Activated naive CD4-positive, alpha-beta T cell (primary cell): Measurements from ENCODE around the gene RPL12.

ENCODE experiments used
- DNase-seq, 4 experiments: peaks; one replicate each; lab custom pipeline; 2025; lab: John Stamatoyannopoulos, UW

Gene RPL12

DNA sequence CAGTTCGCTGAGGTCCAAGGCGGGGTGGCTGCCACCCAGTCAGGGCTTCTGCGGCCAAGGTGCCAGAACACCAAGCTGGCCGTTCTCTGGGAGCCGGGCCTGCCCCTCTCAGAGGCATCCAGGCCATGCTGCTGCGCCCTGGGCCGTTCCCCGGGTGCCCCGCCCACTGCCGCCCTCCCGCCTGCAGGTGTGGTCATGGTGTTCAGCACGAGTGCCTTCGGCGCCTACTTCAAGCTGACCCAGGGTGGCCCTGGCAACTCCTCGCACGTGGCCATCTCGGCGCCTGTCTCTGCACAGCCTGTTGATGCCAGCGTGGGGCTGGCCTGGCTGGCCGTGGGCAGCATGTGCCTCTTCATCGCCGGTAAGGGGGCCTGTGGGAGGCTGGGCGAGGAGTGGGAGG is 46.6 kb downstream of the RPL12 start:
- DNase-seq: no peak

DNA sequence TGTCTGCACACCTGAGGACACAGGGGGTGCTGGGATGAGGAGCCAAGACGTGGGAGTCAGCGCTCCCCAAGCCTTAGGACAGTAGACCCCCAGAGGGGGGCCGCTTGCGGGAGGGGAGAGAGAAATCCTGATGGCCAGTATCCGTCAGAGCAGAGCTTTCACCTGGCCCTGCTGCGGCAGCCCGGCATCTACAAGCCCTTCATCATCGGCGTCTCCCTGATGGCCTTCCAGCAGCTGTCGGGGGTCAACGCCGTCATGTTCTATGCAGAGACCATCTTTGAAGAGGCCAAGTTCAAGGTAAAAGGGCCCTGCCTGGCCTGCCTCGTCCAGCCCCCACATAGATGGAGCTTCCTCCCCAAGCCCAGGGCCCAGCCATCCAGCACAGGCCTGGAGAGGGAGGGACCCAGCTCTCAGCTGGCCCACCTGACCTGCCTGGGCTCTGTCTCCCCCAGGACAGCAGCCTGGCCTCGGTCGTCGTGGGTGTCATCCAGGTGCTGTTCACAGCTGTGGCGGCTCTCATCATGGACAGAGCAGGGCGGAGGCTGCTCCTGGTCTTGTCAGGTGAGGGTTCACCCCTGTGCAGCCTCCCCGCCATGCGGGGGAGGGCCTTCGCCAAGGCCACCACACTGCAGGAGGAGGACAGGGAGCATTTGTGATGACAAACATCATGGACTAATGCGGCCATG is 47.6 kb downstream of the RPL12 start:
- DNase-seq: no peak

DNA sequence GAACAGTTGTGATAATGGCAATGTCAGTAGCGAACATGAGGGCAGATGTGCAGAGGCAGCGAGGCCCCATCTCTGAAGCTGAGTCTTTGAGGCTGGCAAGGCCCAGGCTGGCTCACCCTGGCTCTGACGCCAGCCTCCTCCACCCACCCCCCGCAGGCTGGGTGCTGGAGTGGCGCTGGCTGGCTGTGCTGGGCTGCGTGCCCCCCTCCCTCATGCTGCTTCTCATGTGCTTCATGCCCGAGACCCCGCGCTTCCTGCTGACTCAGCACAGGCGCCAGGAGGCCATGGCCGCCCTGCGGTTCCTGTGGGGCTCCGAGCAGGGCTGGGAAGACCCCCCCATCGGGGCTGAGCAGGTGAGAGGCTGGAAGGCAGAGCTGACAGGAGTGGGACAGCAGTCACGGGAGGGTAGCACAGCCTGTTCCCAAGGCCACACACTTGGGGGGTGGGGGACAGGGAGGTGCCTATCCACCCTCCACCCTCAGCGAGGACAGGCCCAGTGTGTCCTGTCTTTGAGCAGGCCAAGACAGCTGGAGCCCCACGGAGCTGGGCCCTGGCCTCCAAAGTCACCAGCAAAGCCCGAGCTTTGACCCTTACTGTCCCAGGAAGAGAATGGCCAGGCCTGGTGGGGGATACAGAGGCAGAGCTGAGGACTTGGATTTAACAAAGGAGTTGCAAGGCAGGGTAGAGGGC is 48.7 kb downstream of the RPL12 start:
- no peak for DNase-seq

DNA sequence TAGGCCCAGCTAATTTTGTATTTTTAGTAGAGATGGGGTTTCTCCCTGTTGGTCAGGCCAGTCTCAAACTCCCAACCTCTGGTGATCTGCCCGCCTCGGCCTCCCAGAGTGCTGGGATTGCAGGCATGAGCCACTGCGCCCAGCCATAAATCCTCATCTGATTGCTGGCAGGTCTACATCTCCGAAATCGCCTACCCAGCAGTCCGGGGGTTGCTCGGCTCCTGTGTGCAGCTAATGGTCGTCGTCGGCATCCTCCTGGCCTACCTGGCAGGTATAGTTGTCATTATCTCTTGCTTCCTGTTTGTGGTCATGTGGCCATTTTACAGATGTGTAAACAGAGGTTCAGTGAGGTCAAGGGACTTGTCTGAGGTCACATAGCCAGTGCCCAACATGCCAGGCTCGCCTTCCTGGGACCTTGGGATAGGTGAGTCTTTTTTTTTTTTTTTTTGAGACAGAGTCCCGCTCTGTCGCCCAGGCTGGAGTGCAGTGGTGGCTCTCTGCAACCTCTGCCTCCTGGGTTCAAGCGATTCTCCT is 51.4 kb downstream of the RPL12 start:
- DNase-seq: no peak

DNA sequence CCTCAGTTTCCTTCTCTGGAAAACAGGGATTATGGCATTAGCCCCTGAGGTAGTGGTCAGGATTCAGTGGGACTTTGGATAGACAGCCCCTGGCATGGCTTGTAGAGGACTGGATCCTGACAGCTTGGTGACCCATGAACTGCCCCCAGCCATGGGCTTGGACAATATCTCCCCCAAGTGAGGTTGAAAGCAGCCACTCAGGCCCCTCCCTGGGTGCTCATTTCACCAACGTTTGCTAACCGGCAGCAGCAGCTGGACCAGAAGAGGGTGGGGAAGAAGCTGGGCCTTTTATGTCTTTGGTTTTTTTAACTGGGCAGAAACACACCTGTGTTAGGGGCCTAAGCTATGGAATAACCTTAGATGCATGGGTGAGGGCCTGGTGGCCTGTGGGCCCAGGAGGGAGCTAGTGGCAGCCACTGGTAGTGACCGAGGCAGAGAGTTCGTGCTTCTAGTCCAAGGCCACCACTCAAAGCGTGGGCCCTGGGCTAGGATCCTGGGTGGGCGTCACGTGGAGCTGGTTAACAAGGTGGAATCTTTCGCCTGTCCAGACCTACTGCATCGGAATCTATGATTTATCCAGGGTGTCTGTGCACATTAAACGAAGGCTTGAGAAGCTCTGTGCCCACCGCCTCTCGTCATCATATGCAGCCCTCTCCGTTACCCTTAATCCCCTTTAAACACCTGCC is 52.3 kb downstream of the RPL12 start:
- no peak for DNase-seq

DNA sequence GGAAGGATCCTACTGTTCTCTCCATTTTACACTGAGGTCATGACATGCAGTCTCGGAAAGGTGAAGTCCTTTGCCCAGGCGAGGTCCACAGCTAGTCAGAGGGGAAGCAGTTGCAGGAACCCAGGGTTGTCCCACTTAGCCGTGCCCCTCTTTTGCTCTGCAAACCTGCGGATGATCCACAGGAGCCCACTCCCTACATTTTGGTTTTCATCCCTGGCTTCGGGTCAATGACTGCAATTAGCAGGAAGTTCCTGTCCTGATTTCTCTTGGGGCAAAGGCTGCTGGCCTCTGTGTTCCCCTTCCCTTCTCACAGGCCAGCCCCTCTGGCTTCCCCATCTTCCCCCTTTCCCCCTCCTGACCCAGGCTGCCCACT is 52.9 kb downstream of the RPL12 start:
- DNase-seq: no peak
